ENCODE data around the gene RNF168. TPM values are rescaled to one million over a fixed set of nuclear protein-coding genes. Genes with fewer than 3 reads are reported as not detected.
"Not testable (repeated sequence)": the region's sequence is repeated elsewhere in the genome, so short reads cannot be mapped to it uniquely, and the experiment has no call there.

RNF168 gene
- total RNA-seq, 1 donor from 2014 or later, result 25.1 TPM

GRCh38 chr3:196428041-196428440, 75.5 kb downstream of the RNF168 start:
- Mint-ChIP-seq H3K27ac (no peak overlapping the region), H3K4me1 (peaks cover 13% of the 10 kb centered on the region), H3K9me3 (no peaks in the 10 kb centered on the region), H3K36me3 (peaks cover 22% of the 10 kb centered on the region), H3K27me3 (ENCODE audit: insufficient read depth, low read depth) (peaks cover 7% of the 10 kb centered on the region), H3K4me3 (no peak overlapping the region)
- no peaks in the 10 kb centered on the region for H3K9me3 ChIP-seq (ENCODE audit: low read depth)
- H2AFZ ChIP-seq (replicated peaks), result no peak overlapping the region
- H3K4me2 ChIP-seq, result no peak overlapping the region
- peaks cover 92% of the 10 kb centered on the region for H3K79me2 ChIP-seq (ENCODE audit: low read depth)
- no peak for DNase-seq (ENCODE audit: low spot score)
- H3F3A ChIP-seq (ENCODE audit: low read depth), result peaks cover 10% of the 10 kb centered on the region
- H4K20me1 ChIP-seq (ENCODE audit: low read depth), result peaks cover 79% of the 10 kb centered on the region
- TF ChIP-seq EZH2phosphoT487 (IDR thresholded peaks at IDR 0.05) (no peak), CTCF (IDR thresholded peaks at IDR 0.05) (no peak), EZH2 (IDR thresholded peaks at IDR 0.05) (no peak)
- H3K4me1 ChIP-seq, result peaks cover 8% of the 10 kb centered on the region
- no peak overlapping the region for H3K27ac ChIP-seq
- H3K36me3 ChIP-seq, result peaks cover 5% of the 10 kb centered on the region
- no peaks in the 10 kb centered on the region for H3K27me3 ChIP-seq
- H3K4me3 ChIP-seq, result no peak overlapping the region
- no peak overlapping the region for H3K9ac ChIP-seq

- H3K27ac Mint-ChIP-seq, H3K27me3 ChIP-seq: not testable (repeated sequence)
- peaks cover 97% of the 10 kb centered on the region for H4K20me1 ChIP-seq (ENCODE audit: low read depth)
These were observed 79.1 kb downstream of the RNF168 start for GRCh38 chr3:196424421-196424820.

GRCh38 chr3:196423044-196423781, 80.4 kb downstream of the RNF168 start:
- Histone ChIP-seq H3K4me1 (peaks cover 6% of the 10 kb centered on the region), H2AFZ (replicated peaks) (no peak overlapping the region), H3K9ac (no peak overlapping the region), H3K27me3 (no peaks in the 10 kb centered on the region), H3K4me3 (no peak overlapping the region), H3K79me2 (ENCODE audit: low read depth) (peaks cover 100% of the 10 kb centered on the region), H3F3A (ENCODE audit: low read depth) (no peaks in the 10 kb centered on the region), H3K27ac (no peak overlapping the region), H3K9me3 (ENCODE audit: low read depth) (no peaks in the 10 kb centered on the region), H4K20me1 (ENCODE audit: low read depth) (peaks cover 98% of the 10 kb centered on the region), H3K4me2 (no peak overlapping the region), H3K36me3 (no peaks in the 10 kb centered on the region)
- TF ChIP-seq EZH2phosphoT487 (IDR thresholded peaks at IDR 0.05), result no peak
- no peak for TF ChIP-seq EZH2 (IDR thresholded peaks at IDR 0.05)
- TF ChIP-seq CTCF (IDR thresholded peaks at IDR 0.05), result no peak
- peaks cover 22% of the 10 kb centered on the region for H3K9me3 Mint-ChIP-seq
- no peaks in the 10 kb centered on the region for H3K27me3 Mint-ChIP-seq (ENCODE audit: insufficient read depth, low read depth)
- H3K4me3 Mint-ChIP-seq, result no peak overlapping the region
- no peak overlapping the region for H3K27ac Mint-ChIP-seq
- no peak for DNase-seq (ENCODE audit: low spot score)
- no peaks in the 10 kb centered on the region for H3K4me1 Mint-ChIP-seq
- peaks cover 43% of the 10 kb centered on the region for H3K36me3 Mint-ChIP-seq

More at GRCh38 chr3:196424421-196424820, 79.1 kb downstream of the RNF168 start:
- H3F3A ChIP-seq (ENCODE audit: low read depth); H3K27ac ChIP-seq; H3K4me1 ChIP-seq; H3K4me1 Mint-ChIP-seq; H3K36me3 ChIP-seq; DNase-seq (ENCODE audit: low spot score); H2AFZ ChIP-seq (replicated peaks); H3K9ac ChIP-seq; H3K9me3 ChIP-seq (ENCODE audit: low read depth); H3K27me3 Mint-ChIP-seq (ENCODE audit: insufficient read depth, low read depth); H3K4me3 ChIP-seq; H3K4me3 Mint-ChIP-seq; H3K4me2 ChIP-seq: not testable (repeated sequence)
- peaks cover 100% of the 10 kb centered on the region for H3K79me2 ChIP-seq (ENCODE audit: low read depth)
- H3K36me3 Mint-ChIP-seq, result peaks cover 34% of the 10 kb centered on the region
- peaks cover 14% of the 10 kb centered on the region for H3K9me3 Mint-ChIP-seq

- H3K4me1 ChIP-seq; H3K4me3 Mint-ChIP-seq; H3K4me3 ChIP-seq; H3K9me3 ChIP-seq (ENCODE audit: low read depth); H3K27ac Mint-ChIP-seq; H3K9ac ChIP-seq; H3K36me3 ChIP-seq; H3K4me2 ChIP-seq; H3K27me3 Mint-ChIP-seq (ENCODE audit: insufficient read depth, low read depth); H3K27ac ChIP-seq; DNase-seq (ENCODE audit: low spot score); H2AFZ ChIP-seq (replicated peaks); H3K27me3 ChIP-seq; H3K4me1 Mint-ChIP-seq; H3F3A ChIP-seq (ENCODE audit: low read depth): not testable (repeated sequence)
- peaks cover 33% of the 10 kb centered on the region for H3K9me3 Mint-ChIP-seq
- Histone ChIP-seq H3K79me2 (ENCODE audit: low read depth) (peaks cover 100% of the 10 kb centered on the region), H4K20me1 (ENCODE audit: low read depth) (peaks cover 96% of the 10 kb centered on the region)
- H3K36me3 Mint-ChIP-seq, result peaks cover 45% of the 10 kb centered on the region
These were observed 81.9 kb downstream of the RNF168 start for GRCh38 chr3:196421668-196422067.
